Smooth muscle cell (in vitro differentiated cells): ENCODE measurements around the gene CLDN16. TPM values are rescaled to one million over a fixed set of nuclear protein-coding genes. Genes with fewer than 3 reads are reported as not detected.

Experiments
- DNase-seq: peaks from one replicate; lab custom pipeline; 2025; ENCODE audit not compliant: unreplicated experiment; lab: John Stamatoyannopoulos, UW
- H2AFZ ChIP-seq: fragments of 200-600 bp; sonication (generic); 2 replicates; pipeline ENCODE4 v1.6.0; 2016; ENCODE audit warnings: antibody characterized with exemption, low read depth, mild to moderate bottlenecking
- H3F3A ChIP-seq: fragments of 200-600 bp; sonication (generic); 2 replicates; pipeline ENCODE4 v1.6.0; 2017; ENCODE audit warnings: antibody characterized with exemption, low read depth
- H3K27ac ChIP-seq: fragments of 200-600 bp; sonication (generic); 2 replicates; pipeline ENCODE4 v1.5.1; 2016; ENCODE audit warnings: low read depth, mild to moderate bottlenecking
- H3K27me3 ChIP-seq: fragments of 200-600 bp; sonication (generic); 2 replicates; pipeline ENCODE4 v1.6.1; 2016; ENCODE audit warnings: low read depth, mild to moderate bottlenecking
- H3K36me3 ChIP-seq: fragments of 200-600 bp; sonication (generic); 2 replicates; pipeline ENCODE4 v1.5.1; 2016; ENCODE audit warnings: low read depth
- H3K4me1 ChIP-seq: fragments of 200-600 bp; sonication (generic); 2 replicates; pipeline ENCODE4 v1.5.1; 2016; ENCODE audit warnings: low read depth
- H3K4me2 ChIP-seq: fragments of 200-600 bp; sonication (generic); 2 replicates; pipeline ENCODE4 v1.6.0; 2016; ENCODE audit warnings: mild to moderate bottlenecking
- H3K4me3 ChIP-seq: fragments of 200-600 bp; sonication (generic); 2 replicates; pipeline ENCODE4 v1.5.1; 2016; ENCODE audit warnings: mild to moderate bottlenecking
- H3K79me2 ChIP-seq: fragments of 200-600 bp; sonication (generic); 2 replicates; pipeline ENCODE4 v1.6.0; 2016; ENCODE audit warnings: low read depth, mild to moderate bottlenecking
- H3K9ac ChIP-seq: fragments of 200-600 bp; sonication (generic); 2 replicates; pipeline ENCODE4 v1.6.0; 2016; ENCODE audit warnings: low read depth
- H3K9me3 ChIP-seq: fragments of 200-600 bp; sonication (generic); replicated peaks from 2 replicates; pipeline ENCODE4 v1.5.1; 2016; ENCODE audit warnings: low read depth
- H4K20me1 ChIP-seq: fragments of 200-600 bp; sonication (generic); 2 replicates; pipeline ENCODE4 v1.6.0; 2016; ENCODE audit warnings: low read depth
- WGBS: methylation state at CpG from one replicate; pipeline ENCODE4 v1.1.7; 2016; ENCODE audit warnings: low lambda C conversion rate; 5-methylcytosine and 5-hydroxymethylcytosine counted together
- polyA plus RNA-seq: library from polyadenylated mRNA; unstranded; fragments of >200 nt; fragmentation: Nextera tagmentation; extraction: Ambion mirVana; gene quantifications from 2 replicates; pipeline ENCODE4 v1.2.1, GENCODE V29; 2016
- total RNA-seq: library from RNA; depleted of rRNA; stranded (reverse); fragments of >200 nt; gene quantifications from 2 replicates; pipeline ENCODE4 v1.2.3, GENCODE V29; 2014
- TF ChIP-seq, protein P1 (sequence below): fragments of 200-600 bp; sonication (generic); IDR thresholded peaks from 2 replicates; pipeline ENCODE4 v1.5.1; 2017; ENCODE audit warnings: borderline replicate concordance, mild to moderate bottlenecking, antibody characterized with exemption; ENCODE audit not compliant: insufficient read depth, poor library complexity, severe bottlenecking

Gene CLDN16
- total and polyA plus RNA-seq, 2 experiments from 2014 or later: 0.13 to 0.40 TPM

DNA sequence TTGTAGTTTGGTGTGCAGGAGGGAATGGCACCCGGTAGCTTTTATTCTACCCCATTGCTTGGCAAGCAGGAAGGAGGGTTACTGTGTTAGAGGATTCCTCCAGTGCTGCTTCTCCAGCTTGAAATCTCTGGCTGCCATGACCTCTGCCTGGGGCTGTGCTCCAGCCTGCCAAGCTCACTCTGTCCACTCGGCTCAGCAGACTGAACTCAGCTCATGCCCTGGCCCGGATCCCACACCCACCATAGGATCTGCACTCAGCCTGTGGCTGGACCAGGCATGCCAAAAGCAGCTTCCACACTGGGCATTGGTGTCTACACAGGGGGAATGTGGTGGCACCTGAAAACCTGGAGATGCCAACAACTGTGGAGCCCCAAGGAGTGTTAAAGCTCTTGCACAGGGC, 26.3 kb downstream of the CLDN16 start:
- 88% methylated on average over 3 of the region's 3 CpGs for WGBS
- Histone ChIP-seq H3K27me3 (no peaks in the 10 kb centered on the region), H3K79me2 (no peaks in the 10 kb centered on the region), H3K4me3 (no peak overlapping the region), H3K9me3 (no peaks in the 10 kb centered on the region), H3F3A (no peaks in the 10 kb centered on the region), H3K9ac (no peak overlapping the region), H2AFZ (no peak overlapping the region), H3K4me1 (no peaks in the 10 kb centered on the region), H3K4me2 (no peak overlapping the region), H3K36me3 (no peaks in the 10 kb centered on the region), H3K27ac (no peak overlapping the region), H4K20me1 (no peaks in the 10 kb centered on the region)
- TF ChIP-seq, protein P1, sequence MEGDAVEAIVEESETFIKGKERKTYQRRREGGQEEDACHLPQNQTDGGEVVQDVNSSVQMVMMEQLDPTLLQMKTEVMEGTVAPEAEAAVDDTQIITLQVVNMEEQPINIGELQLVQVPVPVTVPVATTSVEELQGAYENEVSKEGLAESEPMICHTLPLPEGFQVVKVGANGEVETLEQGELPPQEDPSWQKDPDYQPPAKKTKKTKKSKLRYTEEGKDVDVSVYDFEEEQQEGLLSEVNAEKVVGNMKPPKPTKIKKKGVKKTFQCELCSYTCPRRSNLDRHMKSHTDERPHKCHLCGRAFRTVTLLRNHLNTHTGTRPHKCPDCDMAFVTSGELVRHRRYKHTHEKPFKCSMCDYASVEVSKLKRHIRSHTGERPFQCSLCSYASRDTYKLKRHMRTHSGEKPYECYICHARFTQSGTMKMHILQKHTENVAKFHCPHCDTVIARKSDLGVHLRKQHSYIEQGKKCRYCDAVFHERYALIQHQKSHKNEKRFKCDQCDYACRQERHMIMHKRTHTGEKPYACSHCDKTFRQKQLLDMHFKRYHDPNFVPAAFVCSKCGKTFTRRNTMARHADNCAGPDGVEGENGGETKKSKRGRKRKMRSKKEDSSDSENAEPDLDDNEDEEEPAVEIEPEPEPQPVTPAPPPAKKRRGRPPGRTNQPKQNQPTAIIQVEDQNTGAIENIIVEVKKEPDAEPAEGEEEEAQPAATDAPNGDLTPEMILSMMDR: no peak
- DNase-seq: no peak

DNA sequence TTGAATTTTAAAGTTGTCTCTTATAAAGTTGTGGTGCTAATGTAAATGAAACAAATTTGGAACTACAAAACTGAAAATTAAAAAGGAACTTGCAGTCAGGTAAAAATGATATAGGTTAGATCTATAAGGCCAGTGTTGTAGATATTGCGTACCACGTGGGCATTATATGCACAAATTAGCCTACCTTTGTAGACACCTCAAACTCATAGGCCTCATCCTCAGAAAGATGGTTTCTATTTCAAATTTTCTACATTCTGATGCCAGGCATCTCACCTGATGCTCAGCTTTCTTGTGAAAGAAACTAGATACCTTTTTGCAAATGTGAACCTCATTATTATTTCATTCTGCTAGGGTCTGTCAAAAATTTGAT, 36.1 kb downstream of the CLDN16 start:
- H3K4me1 ChIP-seq: no peaks in the 10 kb centered on the region
- no peak overlapping the region for H3K27ac ChIP-seq
- H3K79me2 ChIP-seq: no peaks in the 10 kb centered on the region
- no peak overlapping the region for H3K4me3 ChIP-seq
- WGBS: 52% methylated on average over 2 of the region's 2 CpGs
- no peaks in the 10 kb centered on the region for H4K20me1 ChIP-seq
- H2AFZ ChIP-seq: no peak overlapping the region
- no peaks in the 10 kb centered on the region for H3K9me3 ChIP-seq
- H3K27me3 ChIP-seq: no peaks in the 10 kb centered on the region
- TF ChIP-seq, protein P1: no peak
- no peak for DNase-seq
- no peak overlapping the region for H3K9ac ChIP-seq
- H3K4me2 ChIP-seq: no peak overlapping the region
- no peaks in the 10 kb centered on the region for H3F3A ChIP-seq
- H3K36me3 ChIP-seq: no peaks in the 10 kb centered on the region

DNA sequence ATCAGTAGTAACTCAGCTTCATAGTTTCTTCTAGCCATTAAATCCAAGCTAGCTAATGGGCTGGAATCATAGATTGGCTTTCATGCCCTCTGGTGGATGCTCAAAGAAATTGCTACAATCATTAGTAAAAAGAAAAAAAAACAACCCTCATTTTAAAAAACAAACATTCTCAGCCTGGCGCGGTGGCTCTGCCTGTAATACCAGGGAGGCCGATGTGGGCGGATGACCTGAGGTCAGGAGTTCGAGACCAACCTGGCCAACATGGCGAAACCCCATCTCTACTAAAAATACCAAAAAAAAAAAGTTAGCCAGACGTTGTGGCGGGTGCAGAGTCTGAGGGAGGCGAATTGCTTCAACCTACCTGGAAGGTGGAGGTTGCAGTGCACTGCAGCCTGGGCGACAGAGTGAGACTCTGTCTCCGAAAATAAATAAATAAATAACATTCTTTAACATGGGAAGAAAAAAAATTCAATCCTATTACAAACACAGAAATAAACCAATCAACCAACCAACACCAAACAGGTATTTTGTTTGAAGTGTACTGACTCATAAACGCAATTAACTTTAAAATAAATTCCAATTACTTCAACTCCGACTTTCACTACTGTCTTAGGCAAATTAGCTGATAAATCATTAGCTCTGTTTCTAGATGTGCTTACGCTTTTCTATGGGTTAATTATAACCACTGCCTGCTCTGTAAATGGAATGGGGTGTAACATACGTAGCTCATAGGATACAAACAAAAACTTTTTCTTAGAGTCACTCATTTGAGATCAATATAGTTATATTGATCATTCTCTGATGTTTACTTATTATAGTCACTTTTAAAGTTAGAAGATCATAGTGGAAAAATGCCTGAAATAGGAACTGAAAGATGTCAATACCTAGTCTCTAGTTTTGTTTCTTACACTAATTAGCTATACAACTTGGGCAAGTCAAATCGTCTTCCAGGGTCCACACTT, 36.8 kb downstream of the CLDN16 start:
- Histone ChIP-seq H3K79me2 (no peaks in the 10 kb centered on the region), H3K4me2 (no peak overlapping the region), H3K4me3 (no peak overlapping the region), H3K27ac (no peak overlapping the region), H3K4me1 (no peaks in the 10 kb centered on the region), H2AFZ (no peak overlapping the region), H3K9me3 (no peaks in the 10 kb centered on the region), H3F3A (no peaks in the 10 kb centered on the region), H4K20me1 (no peaks in the 10 kb centered on the region), H3K9ac (no peak overlapping the region), H3K27me3 (no peaks in the 10 kb centered on the region), H3K36me3 (no peaks in the 10 kb centered on the region)
- 39% methylated on average over 16 of the region's 16 CpGs for WGBS
- TF ChIP-seq, protein P1: peak; percentile 69
- peak; percentile 1 for DNase-seq
